ENCODE results near the gene FGF11. TPM values are rescaled to one million over a fixed set of nuclear protein-coding genes. Genes with fewer than 3 reads are reported as not detected.

The FGF11 gene
- polyA plus RNA-seq, 1 experiment = 0.63 TPM

DNA sequence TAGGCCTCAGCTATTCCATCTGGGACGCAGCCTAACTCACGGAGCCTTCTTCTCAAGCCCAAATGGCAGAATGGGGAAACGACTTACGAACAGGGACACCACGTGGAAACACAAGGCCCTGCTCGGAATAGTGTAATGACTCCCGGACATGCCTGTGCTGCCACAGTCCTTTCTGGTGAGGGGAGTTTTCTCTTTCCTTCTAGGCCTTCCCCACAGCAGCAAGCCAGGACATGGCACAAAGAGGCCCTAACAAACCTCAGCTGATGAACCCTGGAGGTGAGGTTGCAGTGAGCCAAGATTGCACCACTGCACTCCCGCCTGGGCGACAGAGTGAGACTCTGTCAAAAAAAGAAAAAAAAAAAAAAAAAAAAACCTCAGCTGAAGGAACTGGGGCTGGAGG, 24.8 kb downstream of the FGF11 start:
- POLR2A ChIA-PET = no interaction called here
- TF ChIP-seq, protein P1, sequence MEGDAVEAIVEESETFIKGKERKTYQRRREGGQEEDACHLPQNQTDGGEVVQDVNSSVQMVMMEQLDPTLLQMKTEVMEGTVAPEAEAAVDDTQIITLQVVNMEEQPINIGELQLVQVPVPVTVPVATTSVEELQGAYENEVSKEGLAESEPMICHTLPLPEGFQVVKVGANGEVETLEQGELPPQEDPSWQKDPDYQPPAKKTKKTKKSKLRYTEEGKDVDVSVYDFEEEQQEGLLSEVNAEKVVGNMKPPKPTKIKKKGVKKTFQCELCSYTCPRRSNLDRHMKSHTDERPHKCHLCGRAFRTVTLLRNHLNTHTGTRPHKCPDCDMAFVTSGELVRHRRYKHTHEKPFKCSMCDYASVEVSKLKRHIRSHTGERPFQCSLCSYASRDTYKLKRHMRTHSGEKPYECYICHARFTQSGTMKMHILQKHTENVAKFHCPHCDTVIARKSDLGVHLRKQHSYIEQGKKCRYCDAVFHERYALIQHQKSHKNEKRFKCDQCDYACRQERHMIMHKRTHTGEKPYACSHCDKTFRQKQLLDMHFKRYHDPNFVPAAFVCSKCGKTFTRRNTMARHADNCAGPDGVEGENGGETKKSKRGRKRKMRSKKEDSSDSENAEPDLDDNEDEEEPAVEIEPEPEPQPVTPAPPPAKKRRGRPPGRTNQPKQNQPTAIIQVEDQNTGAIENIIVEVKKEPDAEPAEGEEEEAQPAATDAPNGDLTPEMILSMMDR (IDR thresholded peaks at IDR 0.05; ENCODE audit: low read depth, low read length) = no peak
- Histone ChIP-seq H3K4me3 (ENCODE audit: low read depth, low read length) (no peak overlapping the region), H3K27ac (ENCODE audit: low read depth, low read length) (no peak overlapping the region), H3K9me3 (ENCODE audit: control insufficient read depth, insufficient read depth, low read length) (no peaks in the 10 kb centered on the region), H3K27me3 (ENCODE audit: control insufficient read depth, insufficient read depth, low read length) (no peaks in the 10 kb centered on the region)
- DNase-seq (ENCODE audit: low read depth, low spot score) = no peak
- CTCF ChIA-PET = interaction anchor here (0.6 to 1.0 kb wide), 2 partner anchors 50 to 97 kb away, joined by 3 read pairs; no protein-coding TSS in a partner anchor

GRCh38 chr17:7465597-7466275, 26.4 kb downstream of the FGF11 start:
- no peak overlapping the region for H3K27ac ChIP-seq (ENCODE audit: low read depth, low read length)
- no peaks in the 10 kb centered on the region for H3K27me3 ChIP-seq (ENCODE audit: control insufficient read depth, insufficient read depth, low read length)
- no peaks in the 10 kb centered on the region for H3K9me3 ChIP-seq (ENCODE audit: control insufficient read depth, insufficient read depth, low read length)
- ChIA-PET POLR2A (interaction anchor here (0.5 to 1.4 kb wide), 2 partner anchors 12 to 41 kb away, joined by 4 to 5 read pairs; no protein-coding TSS in a partner anchor), CTCF (no interaction called here)
- no peak for DNase-seq (ENCODE audit: low read depth, low spot score)
- TF ChIP-seq, protein P1 (IDR thresholded peaks at IDR 0.05; ENCODE audit: low read depth, low read length) = no peak
- no peak overlapping the region for H3K4me3 ChIP-seq (ENCODE audit: low read depth, low read length)

DNA sequence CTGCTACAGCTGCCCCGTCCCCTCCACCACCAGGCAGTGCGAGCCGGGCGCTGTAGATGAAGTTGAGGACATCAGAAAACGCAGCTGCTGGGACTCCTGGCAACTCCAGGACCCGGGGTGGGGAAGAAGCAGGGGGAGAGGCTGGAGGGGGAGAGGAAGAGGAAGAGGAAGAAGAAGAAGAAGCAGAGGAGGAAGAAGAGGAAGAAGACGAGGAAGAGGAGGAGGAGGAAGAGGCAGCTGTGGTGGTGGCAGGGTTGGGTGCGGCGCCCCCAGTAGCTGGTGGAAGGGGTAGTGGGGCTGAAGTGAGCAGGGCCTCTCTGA, 27.0 kb downstream of the FGF11 start:
- Histone ChIP-seq H3K9me3 (ENCODE audit: control insufficient read depth, insufficient read depth, low read length) (no peaks in the 10 kb centered on the region), H3K27ac (ENCODE audit: low read depth, low read length) (no peak overlapping the region), H3K27me3 (ENCODE audit: control insufficient read depth, insufficient read depth, low read length) (no peaks in the 10 kb centered on the region), H3K4me3 (ENCODE audit: low read depth, low read length) (no peak overlapping the region)
- CTCF ChIA-PET = no interaction called here
- POLR2A ChIA-PET = interaction anchor here (0.5 to 1.4 kb wide), 5 partner anchors 12 to 546 kb away, joined by 3 to 5 read pairs (median 4); partner anchors contain the start of gene TMEM256
- TF ChIP-seq, protein P1 (IDR thresholded peaks at IDR 0.05; ENCODE audit: low read depth, low read length) = no peak
- no peak for DNase-seq (ENCODE audit: low read depth, low spot score)

DNA sequence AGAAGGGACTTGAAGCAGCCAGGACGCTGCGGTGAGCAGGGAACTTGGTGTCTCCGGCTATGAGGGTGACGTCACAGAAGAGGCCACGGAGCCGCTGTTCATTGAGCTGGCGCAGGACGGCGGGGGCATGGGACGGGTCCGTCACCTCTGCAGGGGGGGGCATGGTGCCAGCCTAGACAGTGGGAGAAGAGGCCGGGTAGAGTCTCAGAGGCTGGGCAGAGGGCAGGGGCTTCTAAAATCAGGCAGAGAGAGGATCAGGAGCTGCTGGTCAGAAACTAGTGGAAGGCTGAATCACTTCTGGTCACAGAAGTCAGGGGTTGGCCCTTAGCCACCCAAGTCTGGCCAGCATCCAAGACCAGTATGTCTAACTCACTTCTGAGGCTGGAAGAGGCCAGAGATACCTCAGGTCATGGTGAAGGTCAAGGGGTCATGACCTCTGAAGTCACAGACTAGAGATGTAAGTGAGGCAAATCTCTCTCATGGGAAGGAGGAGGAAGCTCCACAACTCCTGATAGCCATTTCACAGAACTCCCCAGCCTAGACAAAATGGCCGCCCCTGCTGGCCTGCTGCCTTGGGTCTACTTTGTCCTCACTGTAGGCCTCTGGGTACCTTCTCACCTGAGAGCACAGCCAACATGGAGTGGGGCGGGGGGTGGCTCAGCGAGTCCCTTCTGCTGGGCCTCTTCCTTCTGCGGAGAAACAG, 27.5 kb downstream of the FGF11 start:
- ChIA-PET POLR2A (interaction anchor here (0.5 to 1.4 kb wide), 5 partner anchors 11 to 545 kb away, joined by 3 to 5 read pairs (median 4); partner anchors contain the start of gene TMEM256), CTCF (no interaction called here)
- H3K4me3 ChIP-seq (ENCODE audit: low read depth, low read length) = no peak overlapping the region
- no peak for DNase-seq (ENCODE audit: low read depth, low spot score)
- no peaks in the 10 kb centered on the region for H3K27me3 ChIP-seq (ENCODE audit: control insufficient read depth, insufficient read depth, low read length)
- TF ChIP-seq, protein P1 (IDR thresholded peaks at IDR 0.05; ENCODE audit: low read depth, low read length) = no peak
- H3K27ac ChIP-seq (ENCODE audit: low read depth, low read length) = no peak overlapping the region
- H3K9me3 ChIP-seq (ENCODE audit: control insufficient read depth, insufficient read depth, low read length) = no peaks in the 10 kb centered on the region

GRCh38 chr17:7467498-7467897, 28.2 kb downstream of the FGF11 start:
- TF ChIP-seq, protein P1 (IDR thresholded peaks at IDR 0.05; ENCODE audit: low read depth, low read length) = no peak
- DNase-seq (ENCODE audit: low read depth, low spot score) = no peak
- H3K9me3 ChIP-seq (ENCODE audit: control insufficient read depth, insufficient read depth, low read length) = no peaks in the 10 kb centered on the region
- no peaks in the 10 kb centered on the region for H3K27me3 ChIP-seq (ENCODE audit: control insufficient read depth, insufficient read depth, low read length)
- H3K27ac ChIP-seq (ENCODE audit: low read depth, low read length) = no peak overlapping the region
- ChIA-PET POLR2A (interaction anchor here (1.2 to 1.9 kb wide), 3 partner anchors 11 to 63 kb away, joined by 3 to 6 read pairs (median 5); partner anchors contain the start of genes TMEM256 and ZBTB4), CTCF (no interaction called here)
- no peak overlapping the region for H3K4me3 ChIP-seq (ENCODE audit: low read depth, low read length)

Measured in AG04450 (cell line).